Panc1 (cell line): ENCODE results near the gene CCNQ. TPM values are rescaled to one million over a fixed set of nuclear protein-coding genes. Genes with fewer than 3 reads are reported as not detected.

Experiments used
- ATAC-seq: fragments of 200-7000 bp; cut with Tn5 transposase; 2 replicates; pipeline ENCODE4 v1.9.1; 2020; ENCODE audit warnings: mild to moderate bottlenecking, moderate library complexity
- BruUV-seq: library from RNA; stranded (reverse); fragments of 400-500 nt; replicated peaks from 2 replicates; lab custom pipeline; 2021; lab: Mats Ljungman, UMichigan
- CTCF ChIA-PET: fragments of 300-600 bp; sonication (Branson Sonifier 250); formaldehyde crosslinking; loops from one replicate; lab custom pipeline; 2022; ENCODE audit warnings: antibody characterized with exemption; lab: Charles Lee
- POLR2A ChIA-PET: fragments of 300-600 bp; sonication (Branson Sonifier 250); formaldehyde crosslinking; loops from one replicate; lab custom pipeline; 2022; ENCODE audit warnings: antibody characterized with exemption; lab: Charles Lee
- DNase-seq: peaks from one replicate; pipeline ENCODE4 v3.0.0-alpha.2; 2010; ENCODE audit warnings: low read depth, low spot score
- H3K27ac ChIP-seq: 2 replicates; pipeline ENCODE4 v1.5.1; 2011; ENCODE audit warnings: mild to moderate bottlenecking, low read length, inconsistent platforms
- H3K27me3 ChIP-seq: fragments of 200-500 bp; sonication (Bioruptor generic); 2 replicates; pipeline ENCODE4 v1.6.0; 2014; ENCODE audit warnings: low read length, inconsistent platforms; ENCODE audit not compliant: control insufficient read depth, insufficient read depth
- H3K36me3 ChIP-seq: fragments of 200-500 bp; sonication (Bioruptor generic); 2 replicates; pipeline ENCODE4 v1.5.1; 2014; ENCODE audit warnings: inconsistent platforms, mild to moderate bottlenecking, low read length, moderate library complexity; ENCODE audit not compliant: control insufficient read depth, insufficient read depth
- H3K4me1 ChIP-seq: 2 replicates; pipeline ENCODE4 v1.5.1; 2011; ENCODE audit warnings: inconsistent platforms, mild to moderate bottlenecking, low read length, moderate library complexity; ENCODE audit not compliant: control insufficient read depth, insufficient read depth
- H3K4me3 ChIP-seq, 2 experiments: 2 replicates each; pipeline ENCODE4 v1.5.1; 2011 to 2012; ENCODE audit warnings: low read depth in 2 of 2, low read length in 2 of 2, mild to moderate bottlenecking in 2 of 2, inconsistent platforms in 1 of 2, moderate library complexity in 1 of 2
- H3K9me3 ChIP-seq: fragments of 200-500 bp; sonication (Bioruptor generic); 2 replicates; pipeline ENCODE4 v1.5.1; 2014; ENCODE audit warnings: low read depth, mild to moderate bottlenecking, inconsistent platforms, low read length, moderate library complexity; ENCODE audit not compliant: control insufficient read depth, insufficient read depth
- CTCF ChIP-seq: fragments of 450-650 bp; IDR thresholded peaks from 2 replicates; pipeline ENCODE4 v1.5.1; 2017; ENCODE audit warnings: mild to moderate bottlenecking
- POLR2AphosphoS5 ChIP-seq: IDR thresholded peaks from 2 replicates; pipeline ENCODE4 v1.6.1; 2012; ENCODE audit warnings: mild to moderate bottlenecking, low read depth, low read length, moderate library complexity
- SIN3A ChIP-seq: IDR thresholded peaks from 2 replicates; pipeline ENCODE4 v1.6.1; 2012; ENCODE audit warnings: low read depth, mild to moderate bottlenecking, low read length, moderate library complexity, borderline replicate concordance; ENCODE audit not compliant: insufficient read depth
- TCF7L2 ChIP-seq: IDR thresholded peaks from 2 replicates; pipeline ENCODE4 v1.6.1; 2011; ENCODE audit warnings: mild to moderate bottlenecking, low read depth, low read length, inconsistent platforms
- in situ Hi-C: cut with HindIII; loops from 2 replicates; pipeline ENCODE4 v1.10.0; 2016; ENCODE audit warnings: low sequenced_read_pairs, low pct_unique_long_range_greater_than_20kb
- intact Hi-C: fragments of 100-400 bp; cut with micrococcal nuclease; formaldehyde crosslinking; loops from one replicate; pipeline ENCODE4 v1.10.0; 2022; ENCODE audit not compliant: unreplicated experiment
- total RNA-seq: library from RNA; stranded (reverse); gene quantifications from one replicate; pipeline ENCODE4 v1.2.1, GENCODE V29; 2021; ENCODE audit not compliant: unreplicated experiment
- TF ChIP-seq, protein P1 (sequence below), 2 experiments: IDR thresholded peaks; 2 replicates each; pipeline ENCODE4 v1.6.1; 2011 to 2012; ENCODE audit warnings: low read depth in 2 of 2, control low read depth in 1 of 2, low read length in 1 of 2, mild to moderate bottlenecking in 1 of 2, moderate library complexity in 1 of 2; ENCODE audit not compliant: insufficient read depth in 1 of 2

Gene CCNQ
- total RNA-seq, 1 experiment from 2014 or later: 42.1 TPM

DNA sequence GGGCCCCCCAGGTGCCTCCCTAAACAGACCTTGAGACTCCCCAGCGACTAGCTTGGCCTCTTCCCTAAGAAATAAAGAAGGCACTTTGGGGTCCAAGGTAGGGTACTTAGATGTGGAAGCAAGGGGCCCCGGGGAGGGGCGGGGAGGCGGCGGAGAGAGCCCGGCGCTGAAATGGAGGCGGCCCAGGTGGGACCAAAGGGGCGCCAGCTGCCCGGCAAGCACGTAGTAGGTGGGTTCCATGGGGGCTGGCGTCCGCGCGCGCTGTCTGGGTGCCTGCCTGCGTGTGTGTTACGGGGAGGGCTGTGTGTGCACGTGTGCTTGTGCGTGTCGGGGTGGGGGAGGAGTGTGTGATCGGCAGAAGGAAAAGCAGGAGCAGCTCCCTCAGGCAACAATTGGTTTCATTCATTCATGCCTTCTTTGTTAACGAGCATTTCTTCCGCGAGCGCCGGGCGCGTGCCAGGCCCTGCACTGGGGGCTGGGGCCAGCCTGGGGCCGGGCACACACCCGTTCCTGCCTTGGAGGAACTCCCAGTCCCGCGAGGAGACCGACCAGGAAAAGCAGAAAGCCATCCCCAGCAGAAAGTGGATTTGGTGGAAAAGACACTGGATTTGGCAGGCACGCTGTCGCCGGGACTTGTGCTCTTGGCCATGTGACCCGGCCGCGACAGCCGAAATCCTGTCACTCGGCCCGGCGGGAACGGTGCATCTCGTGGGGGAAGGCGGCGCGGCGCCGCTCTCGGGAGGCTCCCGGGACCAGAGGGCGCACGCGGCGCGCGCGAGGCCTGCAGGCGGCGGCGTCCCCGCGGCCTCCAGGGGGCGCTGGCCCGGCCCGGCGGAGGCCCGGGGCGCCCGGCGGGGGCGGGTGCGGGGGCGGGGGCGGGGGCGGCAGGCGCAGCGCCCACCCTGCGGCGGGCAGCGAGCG lies 44.8 kb upstream of the CCNQ start:
- no peaks in the 10 kb centered on the region for H3K36me3 ChIP-seq
- ATAC-seq (peak; percentile 54), DNase-seq (no peak)
- H3K4me3 ChIP-seq: peak overlapping the region; percentile 33 to 46
- in situ Hi-C loops (no loop called here), intact Hi-C loops (no loop called here)
- no peaks in the 10 kb centered on the region for H3K9me3 ChIP-seq
- ChIA-PET CTCF (interaction anchor here (0.8 to 2.0 kb wide), 3 partner anchors 8 to 24 kb away, joined by 3 to 13 read pairs (median 4); no protein-coding TSS in a partner anchor), POLR2A (no interaction called here)
- H3K27ac ChIP-seq: no peak overlapping the region
- no peak for TF ChIP-seq TCF7L2
- TF ChIP-seq, protein P1, sequence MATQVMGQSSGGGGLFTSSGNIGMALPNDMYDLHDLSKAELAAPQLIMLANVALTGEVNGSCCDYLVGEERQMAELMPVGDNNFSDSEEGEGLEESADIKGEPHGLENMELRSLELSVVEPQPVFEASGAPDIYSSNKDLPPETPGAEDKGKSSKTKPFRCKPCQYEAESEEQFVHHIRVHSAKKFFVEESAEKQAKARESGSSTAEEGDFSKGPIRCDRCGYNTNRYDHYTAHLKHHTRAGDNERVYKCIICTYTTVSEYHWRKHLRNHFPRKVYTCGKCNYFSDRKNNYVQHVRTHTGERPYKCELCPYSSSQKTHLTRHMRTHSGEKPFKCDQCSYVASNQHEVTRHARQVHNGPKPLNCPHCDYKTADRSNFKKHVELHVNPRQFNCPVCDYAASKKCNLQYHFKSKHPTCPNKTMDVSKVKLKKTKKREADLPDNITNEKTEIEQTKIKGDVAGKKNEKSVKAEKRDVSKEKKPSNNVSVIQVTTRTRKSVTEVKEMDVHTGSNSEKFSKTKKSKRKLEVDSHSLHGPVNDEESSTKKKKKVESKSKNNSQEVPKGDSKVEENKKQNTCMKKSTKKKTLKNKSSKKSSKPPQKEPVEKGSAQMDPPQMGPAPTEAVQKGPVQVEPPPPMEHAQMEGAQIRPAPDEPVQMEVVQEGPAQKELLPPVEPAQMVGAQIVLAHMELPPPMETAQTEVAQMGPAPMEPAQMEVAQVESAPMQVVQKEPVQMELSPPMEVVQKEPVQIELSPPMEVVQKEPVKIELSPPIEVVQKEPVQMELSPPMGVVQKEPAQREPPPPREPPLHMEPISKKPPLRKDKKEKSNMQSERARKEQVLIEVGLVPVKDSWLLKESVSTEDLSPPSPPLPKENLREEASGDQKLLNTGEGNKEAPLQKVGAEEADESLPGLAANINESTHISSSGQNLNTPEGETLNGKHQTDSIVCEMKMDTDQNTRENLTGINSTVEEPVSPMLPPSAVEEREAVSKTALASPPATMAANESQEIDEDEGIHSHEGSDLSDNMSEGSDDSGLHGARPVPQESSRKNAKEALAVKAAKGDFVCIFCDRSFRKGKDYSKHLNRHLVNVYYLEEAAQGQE (IDR thresholded peaks at IDR 0.05; ENCODE audit: insufficient read depth in 1 of 2, low read depth in 2 of 2, low read length in 1 of 2): no peak
- TF ChIP-seq SIN3A: no peak
- peak; percentile 69; the same call in 1 of the 2 replicates for TF ChIP-seq CTCF
- no peak for TF ChIP-seq POLR2AphosphoS5
- peaks cover 7% of the 10 kb centered on the region for H3K4me1 ChIP-seq
- H3K27me3 ChIP-seq: peaks cover 4% of the 10 kb centered on the region
- BruUV-seq: no TSS peak

DNA sequence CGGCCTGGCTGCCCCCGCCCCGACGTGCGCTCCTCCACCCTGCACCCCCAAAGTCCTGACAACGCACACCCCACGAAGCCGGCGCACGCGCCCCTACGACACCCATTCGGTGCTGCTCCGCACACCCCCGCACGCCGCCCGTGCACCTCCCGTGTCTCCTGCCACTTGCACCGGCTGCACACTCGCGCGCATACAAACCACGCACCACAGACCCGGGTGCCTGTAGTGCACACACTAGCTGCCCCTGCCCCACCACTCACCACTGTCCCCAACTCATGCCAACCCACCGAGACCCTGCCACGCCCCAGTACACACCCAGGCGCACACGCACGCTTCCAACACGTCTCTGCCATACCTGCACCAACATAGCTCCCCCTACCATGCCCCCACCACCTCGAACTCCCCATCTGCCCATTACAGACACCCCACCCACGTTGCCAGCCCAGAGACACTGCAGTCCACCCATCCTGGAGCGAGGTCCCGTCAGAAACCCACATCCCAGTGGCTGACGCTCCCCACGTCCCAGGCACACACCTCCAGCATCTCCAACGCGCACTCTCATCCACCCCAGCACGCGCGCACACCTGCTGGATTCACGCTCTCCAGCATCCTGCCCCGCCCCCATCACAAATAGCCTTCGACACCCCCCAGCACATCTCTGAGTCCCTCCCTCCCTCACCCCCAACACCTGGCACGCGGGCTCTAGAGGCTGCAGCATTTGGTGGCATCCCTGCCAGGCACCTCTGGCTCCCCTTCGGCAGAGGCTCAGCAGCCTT lies 43.9 kb upstream of the CCNQ start:
- CTCF ChIA-PET: interaction anchor here (0.6 to 0.9 kb wide), 2 partner anchors 9 to 249 kb away, joined by 3 to 4 read pairs; no protein-coding TSS in a partner anchor
- no peaks in the 10 kb centered on the region for H3K36me3 ChIP-seq
- POLR2A ChIA-PET: no interaction called here
- ATAC-seq (no peak), DNase-seq (no peak)
- peaks cover 4% of the 10 kb centered on the region for H3K27me3 ChIP-seq
- TF ChIP-seq POLR2AphosphoS5 (no peak), SIN3A (no peak), CTCF (no peak), TCF7L2 (no peak)
- TF ChIP-seq, protein P1 (IDR thresholded peaks at IDR 0.05; ENCODE audit: insufficient read depth in 1 of 2, low read depth in 2 of 2, low read length in 1 of 2): no peak
- H3K27ac ChIP-seq: no peak overlapping the region
- no peaks in the 10 kb centered on the region for H3K9me3 ChIP-seq
- intact Hi-C loops (no loop called here), in situ Hi-C loops (no loop called here)
- no TSS peak for BruUV-seq
- H3K4me1 ChIP-seq: peaks cover 7% of the 10 kb centered on the region
- H3K4me3 ChIP-seq: 0 out of 4 replicates have a peak overlapping the region, but pooled peaks of 1 of the 2 experiments have one; percentile 8
